GM19193 (cell line): Measurements from ENCODE around the gene GOLT1B.

ENCODE experiments used
- POLR2A ChIP-seq: IDR thresholded peaks from 4 replicates; pipeline ENCODE4 v1.6.1; 2011; ENCODE audit not compliant: insufficient read depth, insufficient read length; ENCODE audit errors: extremely low read depth

Gene GOLT1B

DNA sequence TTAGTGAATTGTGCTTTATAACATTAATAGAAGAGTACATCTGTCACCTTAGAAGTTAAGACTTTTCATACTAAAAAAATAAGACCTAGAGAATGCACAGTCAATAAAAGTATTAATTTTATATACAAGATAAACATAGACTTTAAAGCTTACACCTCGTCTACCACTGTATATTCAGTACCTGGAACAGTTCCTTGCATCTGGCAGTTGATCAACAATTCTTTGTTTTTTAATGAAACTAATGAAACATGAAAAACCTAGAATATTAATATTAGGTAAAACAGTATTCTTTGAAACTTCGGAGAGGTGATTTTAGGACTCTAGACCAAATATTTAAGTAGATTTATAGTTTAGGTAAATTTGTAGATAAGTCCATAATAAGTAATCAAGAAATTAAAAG lies 4.3 kb downstream of the GOLT1B start:
- no peak for TF ChIP-seq POLR2A

DNA sequence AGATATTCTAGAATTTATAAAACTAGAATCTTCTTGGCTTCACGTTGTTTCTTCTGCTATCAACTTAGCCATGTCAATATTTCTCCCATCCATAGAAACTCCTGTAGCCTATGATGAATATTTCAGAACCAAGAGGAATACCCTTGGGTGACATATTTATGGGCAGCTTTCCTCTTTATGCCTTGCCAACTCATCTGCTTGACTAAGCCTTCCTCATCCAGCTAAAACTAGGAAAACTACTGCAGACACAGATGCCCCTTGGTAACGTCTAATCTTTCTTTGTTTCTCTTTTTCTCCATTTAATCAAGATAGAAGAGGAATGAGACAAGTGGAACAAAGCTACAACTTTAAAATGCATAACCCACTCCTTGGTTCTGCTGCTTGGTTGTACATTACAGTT lies 6.3 kb downstream of the GOLT1B start:
- no peak for TF ChIP-seq POLR2A

DNA sequence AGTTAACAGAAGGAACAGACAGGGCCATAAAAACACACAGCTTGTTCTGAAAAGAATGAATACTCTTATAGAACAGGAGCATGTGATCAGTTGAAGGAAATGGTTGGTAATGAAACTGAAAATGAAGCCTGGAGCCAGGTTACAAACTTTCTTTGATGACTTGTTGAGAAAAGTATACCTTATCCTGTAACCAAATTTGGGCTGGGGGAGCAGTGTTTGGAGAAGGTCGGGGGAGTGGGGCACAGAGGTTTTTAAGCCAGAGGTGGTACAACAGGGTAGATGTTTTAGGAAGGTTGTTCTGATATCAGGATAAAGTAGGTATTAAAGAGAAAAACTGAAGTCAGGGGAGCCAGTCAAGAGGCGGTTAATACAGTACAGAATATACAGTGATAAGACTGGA lies 8.2 kb downstream of the GOLT1B start:
- TF ChIP-seq POLR2A, result no peak

DNA sequence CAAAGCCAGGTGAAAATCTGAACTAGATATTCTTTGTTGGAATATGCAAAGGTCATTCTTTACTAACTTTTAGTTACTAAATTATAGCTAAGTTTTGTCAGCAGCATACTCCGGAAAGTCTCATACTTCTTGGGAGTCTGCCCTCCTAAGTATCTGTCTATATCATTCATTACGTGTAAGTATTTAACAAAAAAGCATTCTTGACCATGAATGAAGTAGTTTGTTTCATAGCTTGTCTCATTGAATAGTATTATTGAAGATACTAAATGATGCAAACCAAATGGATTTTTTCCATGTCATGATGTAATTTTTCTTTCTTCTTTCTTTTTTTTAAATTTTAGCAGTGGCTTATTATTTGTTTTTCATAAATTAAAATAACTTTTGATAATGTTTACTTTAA lies 14.7 kb downstream of the GOLT1B start:
- no peak for TF ChIP-seq POLR2A

DNA sequence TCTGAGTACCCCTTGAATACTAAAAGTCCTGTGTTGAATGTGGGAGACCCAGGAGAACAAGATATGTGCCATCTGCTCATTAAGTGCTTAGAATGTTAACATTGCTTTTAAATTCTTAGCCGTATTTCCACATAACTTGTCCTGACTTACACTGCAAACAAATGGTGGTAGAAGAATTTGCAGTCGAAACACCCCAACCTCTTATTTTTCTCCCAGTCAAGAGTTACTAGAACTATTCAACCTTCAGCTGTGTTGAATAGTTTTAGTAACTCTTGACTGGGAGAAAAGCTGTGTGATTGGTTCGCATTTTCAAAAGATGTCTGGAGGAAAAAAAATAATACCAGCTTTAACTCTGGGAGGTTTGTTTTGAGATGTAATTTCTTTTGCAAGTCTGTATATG lies 16.9 kb downstream of the GOLT1B start:
- no peak for TF ChIP-seq POLR2A

DNA sequence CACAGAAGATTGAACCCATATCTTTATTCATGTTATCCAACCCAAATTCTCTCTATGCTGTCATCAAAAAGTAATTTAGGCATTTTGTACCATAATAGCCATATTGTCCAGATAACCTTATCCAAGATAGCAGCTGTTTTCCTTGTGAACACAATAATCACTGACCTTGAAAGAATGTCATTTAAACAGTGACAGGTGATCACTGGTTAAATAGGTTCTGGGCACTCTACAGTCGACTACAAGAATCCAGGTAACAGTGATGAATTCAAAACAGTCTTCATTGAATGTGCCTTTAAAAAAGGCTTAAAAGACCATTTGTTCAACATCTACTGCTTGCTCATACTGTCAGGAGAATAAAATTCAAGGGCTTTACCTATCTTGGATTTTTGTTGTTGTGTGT lies 20.0 kb downstream of the GOLT1B start:
- TF ChIP-seq POLR2A, result no peak

DNA sequence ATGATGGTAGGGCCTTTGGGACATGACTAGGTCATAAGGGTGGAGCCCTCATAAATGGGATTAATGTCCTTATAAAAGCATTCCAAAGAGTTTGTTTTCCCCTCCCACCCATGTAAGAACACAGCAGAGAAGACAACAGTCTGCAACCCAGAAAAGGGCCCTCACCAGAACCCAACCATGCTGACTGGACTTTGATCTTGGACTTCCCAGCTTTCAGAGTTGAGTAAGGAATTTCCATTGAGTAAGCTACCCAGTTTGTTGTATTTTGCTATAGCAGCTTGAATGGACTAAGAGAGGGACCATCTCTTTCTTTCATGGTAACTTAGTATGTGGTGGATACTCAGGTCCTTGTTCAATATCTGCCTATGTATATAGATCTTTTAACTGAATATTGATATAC lies 21.6 kb downstream of the GOLT1B start:
- no peak for TF ChIP-seq POLR2A

DNA sequence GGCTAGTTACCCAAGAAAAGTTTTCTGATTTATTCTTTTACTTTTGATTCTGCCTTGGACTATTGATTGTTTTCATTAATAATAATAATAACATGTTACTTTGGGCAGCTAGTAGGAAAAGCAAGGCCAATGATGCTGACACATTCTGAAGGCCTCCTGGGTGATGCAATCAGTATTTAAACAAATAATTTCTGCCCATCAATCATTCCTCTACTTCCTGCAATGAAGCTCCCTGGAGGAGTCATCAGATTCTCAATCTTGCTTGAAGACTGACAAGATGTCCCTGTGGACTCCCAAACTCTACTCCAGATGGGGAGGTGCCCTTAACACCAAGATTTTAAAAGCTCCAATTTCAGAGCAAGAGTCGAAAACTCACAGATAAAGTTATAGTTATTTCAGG lies 24.5 kb downstream of the GOLT1B start, which contains the start of gene SPX:
SPX (plus strand) TSS at position 244 of the 400 bp plus-strand sequence. CDS start 177 bp downstream, outside the sequence.
- no peak for TF ChIP-seq POLR2A

DNA sequence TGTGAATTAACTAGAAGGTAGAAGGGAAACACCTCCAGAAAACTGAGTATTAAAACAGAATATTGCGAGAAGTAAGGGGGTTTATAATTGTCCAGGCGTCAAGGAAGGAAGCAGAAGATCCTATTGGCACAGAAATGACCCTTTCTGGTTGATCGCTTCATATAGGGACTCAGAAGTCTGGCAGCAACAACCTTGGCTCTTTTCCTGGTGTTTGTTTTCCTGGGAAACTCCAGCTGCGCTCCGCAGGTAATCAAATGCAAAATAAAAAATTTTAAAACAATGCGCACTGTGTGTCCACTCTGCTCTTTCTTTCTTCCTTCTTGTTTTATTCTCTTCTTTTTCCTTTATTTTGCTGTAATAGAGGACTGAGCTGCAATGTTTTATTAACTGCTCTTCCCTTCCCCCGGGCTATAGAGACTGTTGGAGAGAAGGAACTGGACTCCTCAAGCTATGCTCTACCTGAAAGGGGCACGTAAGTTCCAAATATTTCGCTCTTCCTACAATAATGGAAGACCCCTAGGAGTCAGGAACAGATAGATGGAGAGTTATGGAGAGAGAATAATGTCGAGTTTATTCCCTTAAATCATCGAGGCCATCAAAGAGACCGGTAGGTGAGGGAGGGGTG lies 25.2 kb downstream of the GOLT1B start:
- no peak for TF ChIP-seq POLR2A

DNA sequence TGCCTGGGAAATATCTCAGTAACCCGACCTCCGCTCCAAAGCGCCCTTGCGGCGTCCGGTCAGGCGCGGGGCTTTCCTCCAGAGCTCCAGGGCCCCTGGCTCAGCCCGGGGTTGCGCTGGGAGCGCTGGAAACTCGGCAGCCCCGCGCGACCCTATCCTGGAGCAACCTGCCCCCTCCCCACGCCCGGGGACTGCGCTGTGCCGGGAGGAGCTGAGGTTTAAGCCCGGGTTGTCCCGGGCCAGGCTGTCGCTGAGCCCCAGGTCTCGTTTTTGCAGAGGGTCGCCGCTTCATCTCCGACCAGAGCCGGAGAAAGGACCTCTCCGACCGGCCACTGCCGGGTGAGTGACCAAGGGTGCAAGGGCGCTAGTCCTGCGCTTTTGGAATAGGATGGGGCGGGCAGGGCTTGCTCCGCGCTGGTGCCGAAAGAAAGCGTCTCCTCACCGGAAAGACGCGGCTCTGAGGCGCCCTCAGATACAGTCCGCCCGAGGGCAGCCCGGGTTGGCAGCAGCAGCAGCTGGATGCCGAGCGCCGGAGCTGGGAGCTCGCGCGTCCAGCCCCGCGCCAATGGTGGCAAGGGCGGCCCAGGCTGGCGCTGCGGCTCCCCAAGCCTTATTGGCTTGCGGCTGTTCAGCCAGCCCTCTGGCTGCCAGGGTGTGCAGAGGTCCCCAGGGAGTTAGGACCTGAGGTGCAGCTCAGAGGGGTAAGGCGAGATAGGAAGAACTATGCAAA lies 26.0 kb downstream of the GOLT1B start:
- no peak for TF ChIP-seq POLR2A

DNA sequence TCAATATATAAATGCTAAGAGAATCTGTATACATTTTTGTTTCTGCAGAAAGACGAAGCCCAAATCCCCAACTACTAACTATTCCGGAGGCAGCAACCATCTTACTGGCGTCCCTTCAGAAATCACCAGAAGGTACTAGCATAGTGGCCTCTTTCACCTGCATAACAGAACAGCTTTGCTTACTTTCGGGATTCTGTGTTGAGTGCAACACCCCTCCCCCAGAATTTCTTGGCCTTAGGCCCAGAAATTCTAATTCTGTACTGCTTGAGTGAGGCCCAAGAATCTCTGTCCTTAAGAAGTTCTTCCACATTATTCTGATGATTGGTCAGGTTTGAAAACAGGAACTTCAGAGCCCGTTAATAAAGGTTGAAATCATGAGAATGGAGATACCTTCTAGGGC lies 27.4 kb downstream of the GOLT1B start:
- no peak for TF ChIP-seq POLR2A

DNA sequence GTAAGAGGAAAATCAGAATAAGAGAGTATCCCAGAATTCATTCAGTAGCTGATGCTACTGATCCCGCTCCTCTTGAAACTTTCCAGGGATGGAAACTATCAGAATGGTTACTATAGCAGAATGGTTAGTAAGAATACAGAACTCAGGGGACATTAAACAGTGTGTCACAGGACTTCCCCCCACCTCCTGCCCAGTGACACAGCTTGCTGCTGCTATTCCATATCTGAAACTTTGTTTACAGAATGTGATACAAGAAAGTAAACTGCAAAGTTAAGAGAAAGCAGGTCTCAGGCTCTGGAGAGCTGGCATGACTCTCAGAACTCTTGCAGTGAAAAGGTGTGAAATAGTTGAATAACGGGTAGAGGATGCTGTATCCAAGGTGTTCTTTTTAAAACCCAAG lies 27.9 kb downstream of the GOLT1B start:
- no peak for TF ChIP-seq POLR2A

DNA sequence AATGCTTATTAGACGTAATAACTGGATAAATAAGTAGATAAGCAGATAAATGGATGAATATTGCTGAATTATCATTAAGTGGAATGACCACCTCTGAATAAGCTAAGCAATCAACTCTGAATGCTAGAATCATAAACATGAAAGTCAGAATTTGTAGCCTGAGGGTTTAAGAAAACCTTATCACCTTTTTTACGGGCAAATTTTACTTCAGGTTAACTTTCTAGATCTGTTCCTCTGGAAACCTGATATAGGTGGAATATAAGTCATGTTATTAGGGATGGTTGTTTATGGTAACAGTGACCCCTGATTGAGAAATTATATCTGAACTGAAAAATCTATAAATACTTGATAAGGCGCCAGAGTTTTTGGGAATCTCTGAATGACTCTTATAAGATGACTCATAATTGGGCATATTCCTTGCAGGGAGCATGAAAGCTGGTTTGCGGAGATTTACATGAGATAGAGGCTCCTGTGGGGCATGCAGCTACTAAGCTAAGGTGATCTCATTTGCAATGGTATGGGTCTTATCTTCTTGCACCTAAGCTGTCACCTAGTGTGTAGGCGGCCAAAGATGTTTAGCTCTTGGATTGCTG lies 36.6 kb downstream of the GOLT1B start:
- no peak for TF ChIP-seq POLR2A

DNA sequence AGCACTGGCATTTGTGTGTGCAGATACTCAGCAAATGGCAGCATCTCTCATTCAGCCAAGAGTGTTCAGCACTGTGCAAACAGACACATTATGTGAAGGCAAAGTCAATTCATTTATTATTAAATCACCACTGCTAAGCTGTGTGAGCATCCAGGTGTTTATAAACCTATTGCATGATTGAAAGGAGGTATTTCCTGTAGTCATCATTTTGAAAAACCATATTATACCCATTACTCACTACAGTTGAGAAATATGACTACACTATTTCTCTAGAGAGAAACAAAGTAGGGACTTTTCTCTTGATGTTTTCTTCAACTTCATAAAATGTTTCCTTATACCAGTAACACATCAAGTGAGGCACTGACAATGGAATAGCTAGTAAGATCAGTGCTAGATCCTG lies 38.2 kb downstream of the GOLT1B start:
- no peak for TF ChIP-seq POLR2A

DNA sequence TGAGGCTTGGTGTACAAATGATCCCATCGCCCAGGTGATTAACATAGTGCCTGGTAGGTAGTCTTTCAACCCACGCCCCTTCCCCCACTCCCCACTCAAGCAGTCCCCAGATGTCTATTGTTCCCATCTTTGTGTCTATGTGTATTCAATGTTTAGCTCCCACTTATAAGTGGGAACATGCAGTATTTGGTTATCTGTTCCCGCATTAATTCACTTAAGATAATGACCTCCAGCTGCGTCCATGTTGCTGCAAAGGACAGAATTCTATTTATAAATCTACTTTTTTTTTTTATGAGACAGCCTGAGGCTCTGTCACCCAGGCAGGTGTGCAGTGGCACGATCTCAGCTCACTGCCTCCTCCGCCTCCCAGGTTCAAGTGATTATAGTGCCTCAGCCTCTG lies 40.2 kb downstream of the GOLT1B start:
- TF ChIP-seq POLR2A, result no peak

DNA sequence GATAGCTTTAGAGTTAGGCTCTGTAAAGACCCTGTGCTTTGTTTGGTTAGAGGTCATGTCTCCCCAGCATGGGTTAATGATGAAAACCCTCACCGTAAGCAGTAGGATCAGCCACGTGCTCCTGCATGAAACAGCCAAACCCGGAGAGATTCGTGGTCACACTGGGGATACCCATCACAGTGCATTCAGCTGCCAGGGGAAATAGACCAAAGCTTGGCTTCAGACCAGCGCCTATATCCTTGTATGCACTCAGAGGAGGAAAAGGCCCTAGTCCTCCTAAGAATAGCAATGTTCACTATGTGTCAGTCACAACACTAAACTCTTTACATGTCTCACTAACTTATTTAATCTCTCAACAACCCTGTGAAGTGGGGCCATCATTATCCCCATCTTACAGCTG lies 40.8 kb downstream of the GOLT1B start:
- no peak for TF ChIP-seq POLR2A
